K562 (cell line): ENCODE measurements around the gene FXN. TPM values are rescaled to one million over a fixed set of nuclear protein-coding genes. Genes with fewer than 3 reads are reported as not detected.

Source experiments
- BMI1 ChIP-seq: fragments of 150-350 bp; IDR thresholded peaks from 2 replicates; pipeline ENCODE4 v1.6.1; 2014; ENCODE audit warnings: low read length
- CBX3 ChIP-seq, 2 experiments: IDR thresholded peaks; 1 replicate in 1 of 2; 2 replicates in 1 of 2; pipeline ENCODE4 v1.6.1; 2012; ENCODE audit warnings: inconsistent platforms in 2 of 2, low read length in 2 of 2, borderline replicate concordance in 1 of 2, control low read depth in 1 of 2
- EP300 ChIP-seq: IDR thresholded peaks from 2 replicates; pipeline ENCODE4 v1.6.1; 2012; ENCODE audit warnings: low read length, improper control_type of control experiment
- FOXJ3 ChIP-seq: sonication (generic); formaldehyde crosslinking; IDR thresholded peaks from 2 replicates; pipeline ENCODE4 v1.4.0; 2020; ENCODE audit warnings: mild to moderate bottlenecking, missing genetic modification reagents
- GTF2B ChIP-seq: IDR thresholded peaks from 2 replicates; pipeline ENCODE4 v1.6.1; 2011; ENCODE audit not compliant: insufficient read length; ENCODE audit errors: extremely low read depth
- HCFC1 ChIP-seq: IDR thresholded peaks from 2 replicates; pipeline ENCODE4 v1.6.1; 2012; ENCODE audit warnings: low read depth, low read length, improper control_type of control experiment
- NFIC ChIP-seq: fragments of 450-650 bp; IDR thresholded peaks from 2 replicates; pipeline ENCODE4 v1.6.1; 2017; ENCODE audit warnings: mild to moderate bottlenecking, inconsistent platforms
- PHF8 ChIP-seq: fragments of 200-600 bp; sonication (generic); IDR thresholded peaks from 2 replicates; pipeline ENCODE4 v1.6.1; 2012; ENCODE audit warnings: mixed run types, mild to moderate bottlenecking, inconsistent platforms, low read length, moderate library complexity, borderline replicate concordance
- PKNOX1 ChIP-seq: fragments of 450-650 bp; IDR thresholded peaks from 2 replicates; pipeline ENCODE4 v1.6.1; 2016
- REST ChIP-seq, 2 experiments: fragments of 450-650 bp; formaldehyde crosslinking in 1 of 2; IDR thresholded peaks; 2 replicates each; pipeline versions ENCODE4 v1.4.0 to v1.6.1; 2014 to 2020; ENCODE audit warnings: mild to moderate bottlenecking in 2 of 2, borderline replicate concordance in 1 of 2, low read depth in 1 of 2
- ZBTB11 ChIP-seq, 3 experiments: fragments of 200-800 bp in 1 of 3; fragments of 250-450 bp in 1 of 3; fragments of 450-650 bp in 1 of 3; sonication (Bioruptor Pico) in 1 of 3; sonication (Bioruptor generic) in 1 of 3; formaldehyde crosslinking in 1 of 3; IDR thresholded peaks; 2 replicates each; pipeline versions ENCODE4 v1.6.1 to v1.8.0; 2016 to 2022; ENCODE audit warnings: mild to moderate bottlenecking in 2 of 3, missing genetic modification characterization in 2 of 3, missing compliant biosample characterization in 1 of 3, moderate library complexity in 1 of 3
- ZC3H4 ChIP-seq: sonication (generic); formaldehyde crosslinking; IDR thresholded peaks from 2 replicates; pipeline ENCODE4 v1.9.0; 2021; ENCODE audit warnings: missing genetic modification reagents, borderline replicate concordance
- polyA plus RNA-seq, 8 experiments: library from polyadenylated mRNA; depleted of rRNA in 4 of 8; stranded (reverse) in 5 of 8; unstranded in 3 of 8; fragments of >200 nt; fragmentation: Nextera tagmentation in 2 of 8; fragmentation: Illumina TruSeq in 1 of 8; extraction: Ambion mirVana in 2 of 8; extraction: Trizol in 1 of 8; gene quantifications; 2 replicates each; pipeline versions ENCODE4 v1.2.1 to v1.2.3, GENCODE V29; 2011 to 2014; ENCODE audit warnings: inconsistent platforms in 1 of 8, missing spikeins in 1 of 8
- total RNA-seq, 7 experiments: library from RNA; depleted of rRNA in 6 of 7; stranded (reverse); fragments of >200 nt in 6 of 7; fragmentation: Illumina TruSeq in 2 of 7; extraction: Trizol in 2 of 7; gene quantifications; 2 replicates each; pipeline versions ENCODE4 v1.2.1 to v1.2.3, GENCODE V29; 2011 to 2021; ENCODE audit warnings: low replicate concordance in 1 of 7

Gene FXN
- total and polyA plus RNA-seq, 9 of the 15 experiments (the other 6 are each of a cell fraction or from before 2014, with no cell fraction given), result 7.6 to 51.5 (median 30.3) TPM

- TF ChIP-seq REST (IDR thresholded peaks at IDR 0.05; ENCODE audit: borderline replicate concordance) (peak; percentile 41), REST (CRISPR knock-in tag; IDR thresholded peaks at IDR 0.05; ENCODE audit: low read depth) (no peak), BMI1 (no peak), ZC3H4 (CRISPR knock-in tag) (no peak), NFIC (peak; percentile 76), GTF2B (no peak), CBX3 (IDR thresholded peaks at IDR 0.05; ENCODE audit: borderline replicate concordance in 1 of 2, low read length in 2 of 2) (0 out of 3 replicates have a peak, but pooled peaks of 1 of the 2 experiments have one; percentile 36), FOXJ3 (CRISPR knock-in tag) (no peak), HCFC1 (no peak), ZBTB11 (CRISPR knock-in tag; IDR thresholded peaks at IDR 0.05) (no peak), PHF8 (no peak), PKNOX1 (0 out of 2 replicates have a peak, but pooled peaks have one; percentile 7), EP300 (no peak)
- TF ChIP-seq, all 486 proteins: peak for 8
Observed at GRCh38 chr9:69085569-69086283, 50.2 kb downstream of the FXN start (continued).
